ENCODE data around the gene TPD52L1. TPM values are rescaled to one million over a fixed set of nuclear protein-coding genes. Genes with fewer than 3 reads are reported as not detected.

The TPD52L1 gene
- polyA plus RNA-seq, 3 donors from 2014 or later: 2.2 to 5.2 (median 4.4) TPM

GRCh38 chr6:125310994-125311649 lies 157.5 kb downstream of the TPD52L1 start:
- H3K4me1 Mint-ChIP-seq: peaks cover 4 to 9% of the 10 kb centered on the region in 2 donors
- no peaks in the 10 kb centered on the region for H3K9me3 Mint-ChIP-seq
- DNase-seq: peak; percentile 51 to 59 (median 58)
- H3K36me3 Mint-ChIP-seq: no peaks in the 10 kb centered on the region
- no peak overlapping the region for H3K4me3 Mint-ChIP-seq
- H3K27ac Mint-ChIP-seq: no peak overlapping the region
- peaks cover 0 to 6% (median 5%) of the 10 kb centered on the region in 3 donors for H3K27me3 Mint-ChIP-seq (ENCODE audit: low read depth in 3 of 3)

DNA sequence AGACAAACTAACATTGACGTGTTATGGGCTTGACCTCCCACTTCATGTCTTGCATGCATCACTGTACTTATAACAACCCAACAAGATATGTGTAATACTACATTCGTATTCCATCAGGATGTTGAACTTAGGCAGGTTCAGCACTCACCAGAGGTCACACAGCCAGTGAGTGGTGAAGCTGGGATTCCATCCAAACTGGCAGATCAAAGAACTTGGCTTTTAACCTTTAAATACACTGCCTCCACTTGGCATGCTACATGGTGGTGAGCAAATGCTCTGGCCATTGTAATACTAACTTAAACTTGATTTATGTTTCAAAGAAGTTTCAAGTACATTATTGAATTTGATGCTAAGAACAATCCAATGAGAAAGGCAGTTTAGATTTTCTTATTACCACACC lies 158.9 kb downstream of the TPD52L1 start:
- Mint-ChIP-seq H3K27me3 (ENCODE audit: low read depth in 3 of 3) (peaks cover 0 to 9% (median 8%) of the 10 kb centered on the region in 3 donors), H3K27ac (no peak overlapping the region), H3K4me3 (no peak overlapping the region), H3K4me1 (peaks cover 4 to 9% of the 10 kb centered on the region in 2 donors), H3K9me3 (no peaks in the 10 kb centered on the region), H3K36me3 (no peaks in the 10 kb centered on the region)
- DNase-seq: no peak

DNA sequence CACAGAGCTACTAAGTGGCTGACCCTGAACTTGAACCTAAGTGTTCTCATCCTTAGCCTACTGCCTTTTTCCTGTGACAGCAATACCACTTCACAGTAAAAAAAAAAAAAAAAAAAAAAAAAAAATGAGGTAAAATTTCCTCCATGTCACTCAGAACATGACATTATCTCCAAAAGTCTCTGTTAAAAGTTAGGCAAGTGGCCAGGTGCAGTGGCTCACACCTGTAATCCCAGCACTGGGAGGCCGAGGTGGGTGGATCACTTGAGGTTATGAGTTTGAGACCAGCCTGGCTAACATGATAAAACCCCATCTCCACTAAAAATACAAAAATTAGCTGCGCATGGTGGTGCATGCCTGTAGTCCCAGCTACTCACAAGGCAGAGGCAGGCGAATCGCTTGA lies 159.4 kb downstream of the TPD52L1 start:
- no peak for DNase-seq
- H3K27me3 Mint-ChIP-seq (ENCODE audit: low read depth in 3 of 3): peaks cover 0 to 8% (median 7%) of the 10 kb centered on the region in 3 donors
- no peak overlapping the region for H3K27ac Mint-ChIP-seq
- no peaks in the 10 kb centered on the region for H3K36me3 Mint-ChIP-seq
- H3K9me3 Mint-ChIP-seq: no peaks in the 10 kb centered on the region
- no peak overlapping the region for H3K4me3 Mint-ChIP-seq
- H3K4me1 Mint-ChIP-seq: peaks cover 4% of the 10 kb centered on the region in 2 donors

Other genes starting within 250 kb of the TPD52L1 start
- gene RNF217, start 191.3 kb upstream of the TPD52L1 start, polyA plus RNA-seq: 1 to 10 TPM in 1 of 3 donors, under 1 TPM in 2; 0.21 to 1.8 (median 0.25) TPM
- gene HDDC2, start 148.2 kb downstream of the TPD52L1 start, polyA plus RNA-seq: 100 to 1,000 TPM; 175 to 238 (median 228) TPM

Measured in immature natural killer cell (primary cell).